GM12878 (cell line): Measurements from ENCODE around the gene ANKRD28. TPM values are rescaled to one million over a fixed set of nuclear protein-coding genes. Genes with fewer than 3 reads are reported as not detected.
A peak's percentile ranks its signal among the peaks of the same experiment; 100 is the strongest.
"Not testable (repeated sequence)": the region's sequence is repeated elsewhere in the genome, so short reads cannot be mapped to it uniquely, and the experiment has no call there.

Experiments
- ATAC-seq: fragments of 200-7000 bp; cut with Tn5 transposase; 3 replicates; pipeline ENCODE4 v1.9.1; 2020; ENCODE audit warnings: mild to moderate bottlenecking, moderate library complexity
- BruUV-seq: library from RNA; stranded (reverse); fragments of 400-500 nt; replicated peaks from 2 replicates; lab custom pipeline; 2021; lab: Mats Ljungman, UMichigan
- CTCF ChIA-PET: fragments of 300-600 bp; sonication (Branson Sonifier 250); formaldehyde crosslinking; extraction: SDS; loops from one replicate; lab custom pipeline; 2021; ENCODE audit warnings: inconsistent platforms; lab: Yijun Ruan, JAX
- POLR2A ChIA-PET: fragments of 350-600 bp; formaldehyde crosslinking; extraction: SDS; loops from one replicate; lab custom pipeline; 2021; ENCODE audit warnings: inconsistent platforms; lab: Charles Lee
- RAD21 ChIA-PET: fragments of 300-600 bp; sonication (Branson Sonifier 250); formaldehyde crosslinking; loops from one replicate; lab custom pipeline; 2023; ENCODE audit warnings: antibody characterized with exemption; ENCODE audit not compliant: unreplicated experiment; lab: Charles Lee
- SMC1A ChIA-PET: fragments of 300-600 bp; sonication (Branson Sonifier 250); formaldehyde crosslinking; loops from one replicate; lab custom pipeline; 2023; ENCODE audit not compliant: unreplicated experiment, uncharacterized antibody; lab: Charles Lee
- DNase-seq: peaks from one replicate; pipeline ENCODE4 v3.0.0-alpha.2; 2011; ENCODE audit warnings: low read depth, low spot score
- FAIRE-seq: peaks from 3 replicates; lab custom pipeline; 2011; peaks lifted over from hg19 to GRCh38; lab: Jason Lieb, UNC
- H2AFZ ChIP-seq: 2 replicates; pipeline ENCODE4 v1.6.0; 2011; ENCODE audit warnings: low read depth, low read length, control low read depth; ENCODE audit not compliant: control insufficient read depth
- H3K27ac ChIP-seq: 2 replicates; pipeline ENCODE4 v1.5.1; 2011; ENCODE audit warnings: control low read depth; ENCODE audit not compliant: control insufficient read depth, insufficient read depth
- H3K27me3 ChIP-seq, 2 experiments: replicated peaks in 1 of 2; 2 replicates each; pipeline versions ENCODE4 v1.6.0 to v1.6.1; 2011; ENCODE audit warnings: low read length in 1 of 2; ENCODE audit not compliant: control insufficient read depth in 2 of 2, insufficient read depth in 2 of 2
- H3K36me3 ChIP-seq, 2 experiments: 2 replicates each; pipeline ENCODE4 v1.5.1; 2011; ENCODE audit warnings: low read length in 1 of 2; ENCODE audit not compliant: control insufficient read depth in 2 of 2, insufficient read depth in 2 of 2
- H3K4me1 ChIP-seq: 2 replicates; pipeline ENCODE4 v1.6.1; 2011; ENCODE audit warnings: mild to moderate bottlenecking, low read length, moderate library complexity, mixed read lengths; ENCODE audit not compliant: control insufficient read depth, insufficient read depth
- H3K4me2 ChIP-seq: 2 replicates; pipeline ENCODE4 v1.6.0; 2011; ENCODE audit warnings: control low read depth; ENCODE audit not compliant: control insufficient read depth, insufficient read depth
- H3K4me3 ChIP-seq: fragments of 200-600 bp; sonication (generic); 2 replicates; pipeline ENCODE4 v1.5.1; 2016
- H3K79me2 ChIP-seq: 2 replicates; pipeline ENCODE4 v1.6.0; 2011; ENCODE audit warnings: low read length; ENCODE audit not compliant: control insufficient read depth, insufficient read depth
- H3K9ac ChIP-seq: 2 replicates; pipeline ENCODE4 v1.8.0; 2011; ENCODE audit warnings: low read length, control low read depth, mixed read lengths; ENCODE audit not compliant: control insufficient read depth, insufficient read depth
- H3K9me3 ChIP-seq: replicated peaks from 3 replicates; pipeline ENCODE4 v1.5.1; 2011; ENCODE audit warnings: mild to moderate bottlenecking, low read length; ENCODE audit not compliant: control insufficient read depth, insufficient read depth
- H4K20me1 ChIP-seq: 2 replicates; pipeline ENCODE4 v1.6.0; 2011; ENCODE audit not compliant: control insufficient read depth, insufficient read depth
- EZH2 ChIP-seq: IDR thresholded peaks from 2 replicates; pipeline ENCODE4 v1.6.1; 2012; ENCODE audit warnings: low read depth, mild to moderate bottlenecking, control low read depth, inconsistent platforms, low read length, borderline replicate concordance; ENCODE audit not compliant: control insufficient read depth
- PAX8 ChIP-seq: fragments of 450-650 bp; IDR thresholded peaks from 2 replicates; pipeline ENCODE4 v1.6.1; 2017; ENCODE audit warnings: mild to moderate bottlenecking, moderate library complexity
- YBX1 ChIP-seq: fragments of 450-650 bp; IDR thresholded peaks from 2 replicates; pipeline ENCODE4 v1.6.1; 2016; ENCODE audit warnings: antibody characterized with exemption
- WGBS: methylation state at CpG from one replicate; pipeline ENCODE4 v1.1.6; 2016; ENCODE audit warnings: low lambda C conversion rate; ENCODE audit not compliant: insufficient replicate concordance, insufficient coverage; ENCODE audit errors: missing lambda C conversion rate; 5-methylcytosine and 5-hydroxymethylcytosine counted together
- in situ Hi-C: fragments of 300-500 bp; cut with MboI; formaldehyde crosslinking; loops from 9 replicates; pipeline ENCODE4 v1.14.3; 2018; ENCODE audit warnings: mixed read lengths
- intact Hi-C: fragments of 100-400 bp; cut with micrococcal nuclease; formaldehyde crosslinking; loops from one replicate; pipeline ENCODE4 v1.14.2; 2022; ENCODE audit not compliant: unreplicated experiment
- polyA plus RNA-seq, 11 experiments: library from polyadenylated mRNA; depleted of rRNA in 4 of 11; unstranded in 6 of 11; stranded (reverse) in 5 of 11; fragments of >200 nt; fragmentation: Nextera tagmentation in 4 of 11; fragmentation: Illumina TruSeq in 1 of 11; extraction: Ambion mirVana in 4 of 11; extraction: Trizol in 1 of 11; gene quantifications; 1 replicate in 1 of 11; 2 replicates in 10 of 11; pipeline versions ENCODE4 v1.2.1 to v1.2.3, GENCODE V29; 2011 to 2016; ENCODE audit warnings: inconsistent platforms in 2 of 11, missing spikeins in 2 of 11, low read depth in 1 of 11
- total RNA-seq, 4 experiments: library from RNA; depleted of rRNA in 3 of 4; stranded (reverse); fragments of >200 nt in 3 of 4; fragmentation: Illumina TruSeq in 1 of 4; extraction: Trizol in 1 of 4; gene quantifications; 2 replicates each; pipeline versions ENCODE4 v1.2.1 to v1.2.3, GENCODE V29; 2013 to 2021
- TF ChIP-seq, protein P1 (sequence below): fragments of 450-650 bp; IDR thresholded peaks from 2 replicates; pipeline ENCODE4 v1.6.1; 2017; ENCODE audit warnings: mild to moderate bottlenecking, low read depth, inconsistent platforms; ENCODE audit not compliant: poor library complexity, severe bottlenecking

Gene ANKRD28
- total and polyA plus RNA-seq, 10 of the 15 experiments (the other 5 are each of a cell fraction or from before 2014, with no cell fraction given) = 11.2 to 105 (median 38.3) TPM

DNA sequence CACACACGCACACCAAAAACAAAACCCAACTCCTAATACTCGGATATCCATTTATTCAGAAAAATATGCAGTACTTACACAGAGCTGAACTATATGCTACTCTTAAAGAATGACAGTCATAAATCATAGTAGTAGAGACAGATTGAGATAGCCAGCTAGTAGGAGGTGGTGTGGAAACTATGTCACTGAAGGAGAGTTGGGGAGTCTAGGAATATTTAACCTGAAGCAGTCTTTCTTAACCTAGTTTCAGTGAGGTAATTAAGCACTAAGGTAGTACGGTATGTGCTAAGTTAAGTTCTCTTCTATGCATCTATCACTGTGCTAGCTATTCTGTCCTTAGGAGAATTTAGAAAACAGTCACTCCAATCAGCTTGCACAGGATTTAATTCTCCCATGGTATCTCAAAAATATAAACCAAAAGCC, 54.2 kb downstream of the ANKRD28 start:
- intact Hi-C loops (no loop called here), in situ Hi-C loops (no loop called here)
- no TSS peak for BruUV-seq
- CTCF ChIA-PET = interaction anchor here (0.7 to 0.9 kb wide), 3 partner anchors 9 to 113 kb away, joined by 3 to 5 read pairs (median 3); no protein-coding TSS in a partner anchor
- DNase-seq (no peak), FAIRE-seq (no peak), ATAC-seq (peak; percentile 26; the same call in 2 of the 3 replicates)
- no peaks in the 10 kb centered on the region for H3K79me2 ChIP-seq
- H2AFZ ChIP-seq = no peak overlapping the region
- no peak overlapping the region for H3K27ac ChIP-seq
- H3K36me3 ChIP-seq = peaks cover 0 to 2% of the 10 kb centered on the region in 2 experiments; a peak in 2 of 4 replicates
- no peak overlapping the region for H3K4me2 ChIP-seq
- POLR2A ChIA-PET = interaction anchor here (1.2 to 1.8 kb wide), 2 partner anchors 13 to 53 kb away, joined by 4 to 5 read pairs; no protein-coding TSS in a partner anchor
- TF ChIP-seq EZH2 (no peak), PAX8 (no peak), YBX1 (no peak)
- TF ChIP-seq, protein P1, sequence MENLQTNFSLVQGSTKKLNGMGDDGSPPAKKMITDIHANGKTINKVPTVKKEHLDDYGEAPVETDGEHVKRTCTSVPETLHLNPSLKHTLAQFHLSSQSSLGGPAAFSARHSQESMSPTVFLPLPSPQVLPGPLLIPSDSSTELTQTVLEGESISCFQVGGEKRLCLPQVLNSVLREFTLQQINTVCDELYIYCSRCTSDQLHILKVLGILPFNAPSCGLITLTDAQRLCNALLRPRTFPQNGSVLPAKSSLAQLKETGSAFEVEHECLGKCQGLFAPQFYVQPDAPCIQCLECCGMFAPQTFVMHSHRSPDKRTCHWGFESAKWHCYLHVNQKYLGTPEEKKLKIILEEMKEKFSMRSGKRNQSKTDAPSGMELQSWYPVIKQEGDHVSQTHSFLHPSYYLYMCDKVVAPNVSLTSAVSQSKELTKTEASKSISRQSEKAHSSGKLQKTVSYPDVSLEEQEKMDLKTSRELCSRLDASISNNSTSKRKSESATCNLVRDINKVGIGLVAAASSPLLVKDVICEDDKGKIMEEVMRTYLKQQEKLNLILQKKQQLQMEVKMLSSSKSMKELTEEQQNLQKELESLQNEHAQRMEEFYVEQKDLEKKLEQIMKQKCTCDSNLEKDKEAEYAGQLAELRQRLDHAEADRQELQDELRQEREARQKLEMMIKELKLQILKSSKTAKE = no peak
- no peak overlapping the region for H3K9ac ChIP-seq
- H4K20me1 ChIP-seq = no peaks in the 10 kb centered on the region
- WGBS = 95% methylated on average over 3 of the region's 3 CpGs
- peaks cover 9% of the 10 kb centered on the region for H3K4me1 ChIP-seq
- RAD21 ChIA-PET = interaction anchor here (1.0 kb wide), 1 partner anchor 62 kb away, joined by 3 read pairs; no protein-coding TSS in a partner anchor
- H3K27me3 ChIP-seq = no peaks in the 10 kb centered on the region
- H3K9me3 ChIP-seq = peaks cover 16% of the 10 kb centered on the region
- no peak overlapping the region for H3K4me3 ChIP-seq
- SMC1A ChIA-PET = interaction anchor here (0.6 to 1.5 kb wide), 7 partner anchors 9 to 60 kb away, joined by 3 to 6 read pairs (median 3); no protein-coding TSS in a partner anchor

DNA sequence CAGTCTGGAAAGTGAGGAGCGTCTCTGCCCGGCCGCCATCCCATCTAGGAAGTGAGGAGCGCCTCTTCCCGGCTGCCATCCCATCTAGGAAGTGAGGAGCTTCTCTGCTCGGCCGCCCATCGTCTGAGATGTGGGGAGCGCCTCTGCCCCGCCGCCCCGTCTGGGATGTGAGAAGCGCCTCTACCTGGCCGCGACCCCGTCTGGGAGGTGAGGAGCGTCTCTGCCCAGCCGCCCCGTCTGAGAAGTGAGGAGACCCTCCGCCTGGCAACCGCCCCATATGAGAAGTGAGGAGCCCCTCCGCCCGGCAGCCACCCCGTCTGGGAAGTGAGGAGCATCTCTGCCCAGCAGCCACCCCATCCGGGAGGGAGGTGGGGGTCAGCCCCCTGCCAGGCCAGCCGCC, 55.5 kb downstream of the ANKRD28 start:
- H3K9me3 ChIP-seq, H3K9ac ChIP-seq, ATAC-seq, in situ Hi-C loops, H3K4me2 ChIP-seq, H3K79me2 ChIP-seq, POLR2A ChIA-PET, H3K27me3 ChIP-seq, FAIRE-seq, H3K4me1 ChIP-seq, RAD21 ChIA-PET, BruUV-seq, DNase-seq, H4K20me1 ChIP-seq, H3K4me3 ChIP-seq, H3K27ac ChIP-seq, H3K36me3 ChIP-seq, intact Hi-C loops, H2AFZ ChIP-seq, CTCF ChIA-PET: not testable (repeated sequence)
- SMC1A ChIA-PET = interaction anchor here (1.5 kb wide), 1 partner anchor 29 kb away, joined by 3 read pairs; no protein-coding TSS in a partner anchor
- WGBS = 97% methylated on average over 9 of the region's 26 CpGs
